GM18867 (cell line): ENCODE measurements around the gene TSPY3.
"Not testable (repeated sequence)": the region's sequence is repeated elsewhere in the genome, so short reads cannot be mapped to it uniquely, and the experiment has no call there.

Experiments
- ATAC-seq: cut with Tn5 transposase; IDR thresholded peaks from one replicate; pipeline ENCODE4 v1.9.1; 2021; ENCODE audit warnings: mild to moderate bottlenecking, moderate library complexity; ENCODE audit not compliant: unreplicated experiment

The TSPY3 gene

GRCh38 chrY:9398121-9398520 lies at the start of gene TSPY3:
TSS of gene TSPY3 (plus strand) at chrY:9398421. CDS start at chrY:9398467, 46 bp downstream.
- not testable (repeated sequence) for ATAC-seq

DNA sequence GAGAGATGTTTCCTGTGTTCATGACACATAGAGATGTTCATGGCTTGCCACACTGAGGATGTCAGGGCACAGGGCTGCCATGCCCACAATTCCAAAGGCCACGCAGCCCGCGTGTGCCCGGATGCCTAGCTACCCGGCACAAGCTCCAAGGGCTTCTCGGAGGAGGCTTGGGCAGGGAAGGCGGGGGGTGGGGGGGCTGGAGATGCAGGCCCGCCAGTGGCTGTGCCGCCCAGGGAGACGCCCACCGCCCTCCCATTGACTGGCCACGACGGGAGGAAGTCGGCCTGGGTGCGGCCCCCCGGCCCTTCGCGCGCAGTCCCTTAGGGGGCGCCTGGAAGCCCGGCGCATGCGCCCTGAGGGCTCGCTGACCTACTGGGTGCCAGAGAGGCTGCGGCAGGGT lies 40.7 kb upstream of the TSPY3 start, which contains the start of gene TSPY8:
Gene TSPY8, plus strand, starts transcription at position 301 of the 400 bp plus-strand sequence. Its CDS starts 46 bp downstream, at position 347.
- not testable (repeated sequence) for ATAC-seq

- not testable (repeated sequence) for ATAC-seq
Measured at GRCh38 chrY:9396527-9396926, 1.7 kb upstream of the TSPY3 start.
